Transverse colon (tissue), 4 donors: Measurements from ENCODE around the gene HPSE2.

Source experiments
- EP300 ChIP-seq: sonication (generic); formaldehyde crosslinking; IDR thresholded peaks from one replicate; pipeline ENCODE4 v1.6.1; 2017; ENCODE audit warnings: antibody characterized with exemption, low read depth
- POLR2A ChIP-seq: fragments of 450-650 bp; IDR thresholded peaks from one replicate; pipeline ENCODE4 v1.6.1; 2016; ENCODE audit warnings: antibody characterized with exemption, mild to moderate bottlenecking, moderate library complexity
- POLR2AphosphoS5 ChIP-seq, 3 donors: sonication (generic); formaldehyde crosslinking; IDR thresholded peaks; one replicate each; pipeline ENCODE4 v1.6.1; 2016; ENCODE audit warnings: antibody characterized with exemption in 3 of 3
- TF ChIP-seq, protein P1 (sequence below), 5 experiments: fragments of 200-600 bp in 3 of 5; fragments of 450-650 bp in 2 of 5; sonication (generic) in 3 of 5; IDR thresholded peaks; 1 replicate in 2 of 5; 2 replicates in 3 of 5; pipeline ENCODE4 v1.5.1; 2016 to 2017; ENCODE audit warnings: antibody characterized with exemption in 5 of 5, inconsistent platforms in 3 of 5, mild to moderate bottlenecking in 2 of 5, moderate library complexity in 1 of 5

DNA sequence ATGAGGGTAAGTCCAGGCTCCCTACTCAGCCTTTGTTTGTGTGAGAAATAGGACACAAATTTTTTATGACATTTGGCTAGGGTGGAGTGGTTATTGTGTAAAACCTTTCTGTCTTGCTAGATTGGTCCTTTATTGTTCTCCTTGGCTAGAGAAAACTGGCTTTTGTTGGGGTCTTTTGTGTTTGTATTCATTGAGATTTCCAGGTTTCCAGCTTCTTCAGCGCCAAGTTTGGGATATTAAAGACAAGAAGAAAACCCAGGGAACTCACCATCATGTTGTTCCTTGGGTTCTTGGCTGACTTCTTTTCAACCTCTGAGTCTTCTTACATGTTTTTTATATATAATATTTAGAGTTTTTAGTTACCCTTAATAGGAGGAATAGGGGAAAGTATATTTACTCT, 310.0 kb downstream of the HPSE2 start:
- TF ChIP-seq, protein P1, sequence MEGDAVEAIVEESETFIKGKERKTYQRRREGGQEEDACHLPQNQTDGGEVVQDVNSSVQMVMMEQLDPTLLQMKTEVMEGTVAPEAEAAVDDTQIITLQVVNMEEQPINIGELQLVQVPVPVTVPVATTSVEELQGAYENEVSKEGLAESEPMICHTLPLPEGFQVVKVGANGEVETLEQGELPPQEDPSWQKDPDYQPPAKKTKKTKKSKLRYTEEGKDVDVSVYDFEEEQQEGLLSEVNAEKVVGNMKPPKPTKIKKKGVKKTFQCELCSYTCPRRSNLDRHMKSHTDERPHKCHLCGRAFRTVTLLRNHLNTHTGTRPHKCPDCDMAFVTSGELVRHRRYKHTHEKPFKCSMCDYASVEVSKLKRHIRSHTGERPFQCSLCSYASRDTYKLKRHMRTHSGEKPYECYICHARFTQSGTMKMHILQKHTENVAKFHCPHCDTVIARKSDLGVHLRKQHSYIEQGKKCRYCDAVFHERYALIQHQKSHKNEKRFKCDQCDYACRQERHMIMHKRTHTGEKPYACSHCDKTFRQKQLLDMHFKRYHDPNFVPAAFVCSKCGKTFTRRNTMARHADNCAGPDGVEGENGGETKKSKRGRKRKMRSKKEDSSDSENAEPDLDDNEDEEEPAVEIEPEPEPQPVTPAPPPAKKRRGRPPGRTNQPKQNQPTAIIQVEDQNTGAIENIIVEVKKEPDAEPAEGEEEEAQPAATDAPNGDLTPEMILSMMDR (IDR thresholded peaks at IDR 0.05), result no peak
- TF ChIP-seq POLR2A (no peak), EP300 (no peak), POLR2AphosphoS5 (IDR thresholded peaks at IDR 0.05) (no peak)
